NCI-H146 treated with DMSO at 0.1 percent for 48 hours (cell line): ENCODE measurements around the gene FBXW5.

Experiments used
- DNase-seq: peaks from one replicate; lab custom pipeline; 2025; ENCODE audit not compliant: unreplicated experiment; lab: John Stamatoyannopoulos, UW

Gene FBXW5

GRCh38 chr9:136949817-136950655 lies 5.5 kb upstream of the FBXW5 start:
- DNase-seq, result peak; percentile 67

DNA sequence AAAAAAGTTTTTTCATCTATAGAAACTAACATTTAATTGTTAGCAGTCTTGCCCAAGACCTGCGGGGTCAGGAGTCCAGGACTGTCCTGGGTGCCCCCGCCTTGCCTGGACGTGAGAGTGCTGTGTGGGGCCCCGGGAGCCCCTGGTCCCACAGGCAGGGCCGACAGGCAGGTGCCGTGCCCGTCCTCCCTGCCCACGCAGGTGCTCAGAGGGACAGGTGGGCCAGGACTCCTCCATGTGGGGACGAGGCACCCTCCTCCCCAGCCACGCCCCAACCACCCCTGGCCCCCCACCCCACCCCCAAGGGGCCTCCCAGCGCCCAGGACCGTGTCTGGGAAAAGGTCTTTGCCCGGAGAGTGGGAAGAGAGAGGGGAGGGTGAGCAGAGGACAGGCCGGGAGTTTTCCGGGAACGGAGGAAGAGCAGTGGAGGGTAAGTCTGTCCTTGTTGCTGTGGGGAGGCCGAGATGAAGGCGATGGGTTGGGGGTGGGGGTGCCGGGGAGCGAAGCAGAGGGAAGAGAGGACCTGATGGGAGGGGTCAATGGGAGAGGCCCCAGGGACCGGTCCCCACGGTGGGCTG lies 4.8 kb upstream of the FBXW5 start:
- DNase-seq, result peak; percentile 40

GRCh38 chr9:136947955-136948510 lies 3.5 kb upstream of the FBXW5 start:
- no peak for DNase-seq

DNA sequence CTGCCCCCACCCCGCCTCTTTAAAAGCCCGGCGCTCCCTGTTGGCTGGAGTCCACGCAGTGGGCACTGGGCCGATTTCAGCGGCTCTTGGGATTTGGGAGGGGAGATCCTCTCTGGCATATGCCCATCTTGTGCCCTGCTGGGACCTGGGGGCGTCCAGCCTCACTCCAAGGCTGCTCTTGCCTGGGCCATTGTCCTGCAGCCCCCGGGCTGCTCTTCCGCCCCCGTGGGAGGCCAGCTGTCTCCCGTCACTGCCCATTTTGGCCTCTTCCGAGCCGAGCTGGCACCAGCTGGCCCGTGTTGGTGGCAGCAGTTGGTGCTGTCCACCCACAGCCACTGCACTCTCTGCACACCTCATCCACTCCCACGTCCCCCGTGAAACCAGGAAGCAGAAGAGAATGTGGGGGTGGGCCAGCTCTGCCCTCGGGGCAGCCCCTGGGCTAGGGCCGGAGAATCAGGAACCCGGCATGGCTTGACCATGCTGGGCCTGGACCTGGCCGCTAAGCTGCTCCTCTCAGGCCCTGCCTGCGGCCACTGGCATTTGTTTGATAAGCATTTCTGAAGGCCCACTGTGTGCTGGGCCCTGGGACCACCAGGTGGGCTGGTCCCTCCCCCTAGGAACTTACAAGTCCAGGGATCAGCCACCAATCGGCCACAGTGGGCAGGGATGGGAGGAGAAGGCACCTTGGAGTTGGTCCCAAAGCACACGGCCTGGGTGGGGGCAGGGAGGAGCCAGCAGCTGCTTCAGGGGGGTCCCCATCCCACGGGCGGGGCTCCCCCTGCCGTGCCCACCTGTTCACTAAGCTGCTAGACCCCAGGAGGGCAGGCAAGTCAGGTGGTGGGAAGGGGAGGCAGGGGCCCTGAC lies 2.7 kb upstream of the FBXW5 start:
- DNase-seq, result no peak

GRCh38 chr9:136946228-136947027 lies 1.9 kb upstream of the FBXW5 start:
- DNase-seq, result no peak

DNA sequence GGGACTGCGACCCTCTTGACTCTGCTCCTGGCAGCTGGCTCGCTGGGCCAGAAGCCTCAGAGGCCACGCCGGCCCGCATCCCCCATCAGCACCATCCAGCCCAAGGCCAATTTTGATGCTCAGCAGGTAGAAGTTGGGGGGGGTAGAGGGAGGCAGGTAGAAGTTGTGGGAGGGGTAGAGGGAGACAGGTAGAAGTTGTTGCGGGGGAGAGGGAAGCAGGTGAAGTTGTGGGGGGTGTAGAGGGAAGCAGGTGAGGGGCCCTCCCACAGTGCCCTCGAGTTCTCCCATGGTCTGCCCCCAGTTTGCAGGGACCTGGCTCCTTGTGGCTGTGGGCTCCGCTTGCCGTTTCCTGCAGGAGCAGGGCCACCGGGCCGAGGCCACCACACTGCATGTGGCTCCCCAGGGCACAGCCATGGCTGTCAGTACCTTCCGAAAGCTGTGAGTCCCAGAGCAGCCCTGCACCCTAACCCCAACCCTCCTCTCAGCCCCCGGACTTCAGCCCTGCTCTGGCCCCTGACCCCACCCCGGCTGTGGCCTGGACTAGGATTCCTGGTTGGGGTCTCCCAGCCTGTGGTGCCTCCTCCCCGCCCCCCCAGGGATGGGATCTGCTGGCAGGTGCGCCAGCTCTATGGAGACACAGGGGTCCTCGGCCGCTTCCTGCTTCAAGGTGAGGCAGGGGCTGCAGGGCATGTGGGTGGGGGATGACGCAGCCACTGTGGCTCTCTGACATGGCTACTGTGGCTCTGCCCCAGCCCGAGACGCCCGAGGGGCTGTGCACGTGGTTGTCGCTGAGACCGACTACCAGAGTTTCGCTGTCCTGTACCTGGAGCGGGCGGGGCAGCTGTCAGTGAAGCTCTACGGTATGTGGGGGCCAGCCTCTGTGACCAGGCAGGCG lies 1.0 kb upstream of the FBXW5 start:
- no peak for DNase-seq

DNA sequence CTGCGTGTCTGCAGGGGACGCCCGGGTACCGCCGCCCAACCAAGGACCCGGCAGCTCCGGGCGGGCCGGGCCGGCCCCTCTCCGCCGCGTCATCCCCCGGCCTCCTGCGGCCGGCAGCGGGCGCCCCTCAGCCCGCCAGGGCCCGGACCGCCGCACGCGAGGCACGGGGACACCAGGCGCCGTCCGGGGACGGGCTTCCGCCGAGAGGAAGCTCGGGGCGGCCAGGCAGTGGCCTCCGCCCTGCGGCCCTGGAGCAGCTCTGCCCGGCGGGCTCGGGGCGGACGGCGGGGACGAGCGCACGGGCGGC lies 373 bp downstream of the FBXW5 start:
- no peak for DNase-seq

DNA sequence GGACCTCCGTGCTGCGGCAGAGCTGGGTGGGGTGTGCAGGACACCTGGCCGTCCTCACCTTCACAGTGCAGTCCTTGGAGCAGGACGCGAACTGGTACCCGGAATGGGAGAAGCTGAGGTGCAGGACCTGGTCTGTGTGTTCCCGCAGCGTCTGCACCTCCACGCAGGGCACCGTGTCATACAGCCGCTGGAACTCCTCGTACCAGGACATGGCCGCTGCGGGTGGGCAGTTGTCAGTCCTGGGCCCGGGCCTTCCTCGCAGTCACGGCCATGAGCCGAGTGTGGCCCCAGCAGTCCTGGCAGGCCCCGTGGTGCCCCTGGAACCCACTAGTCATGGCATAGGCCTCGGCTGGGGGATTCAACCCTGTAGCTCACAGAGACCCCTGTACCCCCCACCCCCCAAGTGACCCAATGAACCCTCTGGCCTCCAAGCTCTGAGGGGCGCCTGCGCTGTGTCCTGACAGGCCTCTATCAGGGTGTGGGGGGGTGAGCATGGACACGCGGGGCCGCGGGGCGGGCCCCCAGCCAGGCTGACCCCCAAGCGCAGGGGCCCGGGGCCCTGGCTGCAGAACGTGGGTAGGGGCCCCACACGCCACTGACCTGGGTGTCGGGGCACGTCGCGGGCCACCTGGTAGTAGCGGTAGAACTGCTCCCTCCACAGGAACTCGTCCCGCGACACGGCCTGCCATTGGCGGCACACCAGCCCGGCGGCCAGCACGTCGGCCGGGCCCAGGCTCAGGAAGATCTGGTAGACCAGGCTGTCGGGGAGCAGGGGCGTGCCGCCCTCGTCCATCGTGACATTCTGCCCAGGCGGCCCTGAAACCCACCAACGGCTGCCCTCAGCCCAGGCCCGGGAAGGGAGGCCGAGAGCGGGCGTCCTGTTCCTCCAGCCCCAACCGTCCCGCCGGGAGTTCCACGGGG lies 987 bp downstream of the FBXW5 start:
- no peak for DNase-seq

DNA sequence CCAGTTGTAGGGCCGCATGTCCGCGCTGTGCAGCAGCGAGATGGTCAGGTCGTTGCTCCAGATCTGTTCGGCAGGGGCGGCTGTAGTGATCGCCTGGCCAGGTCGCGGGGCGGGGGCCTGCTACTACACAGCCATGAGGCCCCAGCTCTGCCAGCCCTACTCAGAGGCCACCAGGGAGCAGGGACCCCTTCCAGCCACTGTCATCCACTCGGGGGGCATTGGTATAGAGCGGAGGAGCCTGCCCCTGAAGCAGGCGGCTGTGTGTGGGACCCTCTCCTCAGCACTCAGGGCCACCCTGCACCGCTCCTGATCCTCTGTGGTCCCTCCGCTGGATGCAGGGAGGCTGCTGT lies 1.7 kb downstream of the FBXW5 start:
- no peak for DNase-seq

GRCh38 chr9:136942112-136942880 lies 2.2 kb downstream of the FBXW5 start:
- DNase-seq, result no peak

DNA sequence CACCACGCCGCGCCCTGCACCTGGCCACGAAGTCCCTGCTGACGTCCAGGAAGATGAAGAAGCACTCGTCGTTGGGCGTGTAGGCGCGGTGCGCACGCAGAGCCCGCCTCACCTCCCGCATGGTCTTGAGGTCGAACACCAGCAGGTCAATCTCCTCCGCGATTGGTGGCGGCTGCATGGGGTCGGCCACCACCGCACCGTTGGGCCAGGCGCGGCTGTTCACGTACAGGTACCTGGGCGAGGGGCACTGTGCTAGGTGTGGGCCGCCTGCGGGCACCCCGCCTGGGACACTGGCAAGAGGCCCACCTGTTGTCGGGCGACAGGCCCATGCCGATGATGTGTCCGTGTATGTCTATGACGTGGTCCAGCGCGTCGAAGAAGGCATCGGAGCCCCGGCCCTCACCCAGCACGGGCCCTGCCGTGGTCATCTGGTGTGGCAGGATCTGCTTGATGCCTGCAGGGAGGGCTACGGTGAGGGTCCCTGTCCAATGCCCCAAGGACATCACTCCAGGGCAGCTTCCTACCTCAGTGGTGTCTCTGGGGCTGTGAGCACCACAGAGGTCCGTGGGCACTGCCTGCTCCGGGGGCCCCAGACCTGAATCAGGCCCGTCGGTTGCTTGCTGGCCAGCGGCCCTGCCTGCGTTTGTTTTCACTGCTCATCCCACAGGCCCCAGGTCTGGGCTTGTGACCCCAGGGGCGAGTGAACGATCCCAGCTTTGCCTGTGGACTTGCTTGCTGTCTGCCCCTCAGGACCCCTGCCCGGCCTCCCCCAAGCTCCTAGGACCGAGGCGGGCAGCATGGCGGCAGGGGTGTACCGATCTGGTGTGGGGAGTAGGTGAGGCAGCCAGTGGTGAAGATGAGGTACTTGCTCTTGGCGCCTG lies 3.1 kb downstream of the FBXW5 start:
- DNase-seq, result no peak

DNA sequence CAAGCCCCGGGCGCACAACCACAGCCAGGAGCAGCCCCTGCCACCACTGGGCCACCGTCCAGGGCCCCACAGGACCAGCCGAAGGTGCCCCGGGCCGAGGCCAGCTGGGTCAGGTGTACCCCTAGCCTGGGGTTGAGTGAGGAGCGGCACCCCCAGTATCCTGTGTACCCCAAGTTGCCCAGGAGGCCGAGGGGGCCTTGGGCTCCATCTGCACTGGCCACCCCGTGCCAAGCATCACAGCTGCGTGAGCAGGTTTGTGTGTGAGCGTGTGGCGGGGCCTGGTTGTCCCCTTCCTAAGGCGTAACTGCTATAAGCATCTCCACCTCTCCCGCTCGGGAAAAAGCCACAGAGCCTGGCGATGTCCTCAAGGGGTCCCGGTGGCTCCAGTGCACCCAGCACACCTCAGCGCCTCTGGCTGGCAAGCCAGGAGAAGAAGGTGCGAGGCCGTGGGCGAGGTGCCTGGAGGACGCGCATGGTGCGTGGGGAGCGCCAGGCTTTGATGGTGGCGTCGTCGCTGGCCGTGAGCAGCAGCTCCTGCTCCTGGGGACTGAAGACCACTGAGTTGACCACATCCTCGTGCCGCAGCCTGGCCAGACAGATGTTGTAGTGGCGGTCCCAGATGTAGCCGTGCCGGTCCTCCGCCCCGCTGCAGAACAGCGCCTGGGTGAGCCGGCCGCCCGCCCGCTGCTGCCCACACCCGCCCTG lies 3.9 kb downstream of the FBXW5 start:
- DNase-seq, result no peak

- DNase-seq, result no peak
These were observed 4.5 kb downstream of the FBXW5 start for GRCh38 chr9:136939996-136940525.

DNA sequence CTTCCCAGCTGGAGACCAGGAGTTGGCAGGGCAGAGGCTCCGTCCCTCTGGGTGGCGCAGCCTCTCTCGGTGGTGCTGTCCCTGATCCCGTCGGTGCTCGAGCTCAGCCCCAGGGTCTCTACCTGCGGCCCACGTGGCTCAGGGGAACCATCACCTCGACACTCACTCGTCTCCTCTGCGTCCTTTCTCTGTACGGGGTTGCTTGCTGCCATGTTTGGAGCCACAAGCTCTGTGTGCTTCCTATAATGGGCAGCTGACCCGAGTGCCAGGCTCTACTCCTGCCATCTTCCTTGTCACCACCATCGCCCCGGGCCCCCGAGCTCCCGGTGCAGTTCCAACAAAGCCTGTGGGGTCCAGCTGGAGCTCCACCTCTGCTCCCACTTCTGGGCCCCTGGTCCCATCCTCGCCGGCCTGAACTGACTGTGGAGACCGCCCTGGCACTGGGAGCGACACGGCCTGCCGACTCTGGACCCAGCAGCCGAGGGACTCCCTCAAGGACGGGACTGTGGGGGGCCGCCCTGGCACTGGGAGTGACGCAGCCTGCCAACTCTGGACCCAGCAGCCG lies 5.0 kb downstream of the FBXW5 start:
- DNase-seq, result no peak

GRCh38 chr9:136937186-136938001 lies 7.1 kb downstream of the FBXW5 start:
- no peak for DNase-seq
